HG03521 (cell line): ENCODE measurements around the gene GPX3.

ENCODE experiments used
- ATAC-seq: cut with Tn5 transposase; IDR thresholded peaks from one replicate; pipeline ENCODE4 v1.9.1; 2021; ENCODE audit warnings: mild to moderate bottlenecking, moderate library complexity; ENCODE audit not compliant: unreplicated experiment

GPX3 gene

GRCh38 chr5:151012862-151013261 lies 7.5 kb upstream of the GPX3 start:
- ATAC-seq = no peak

- no peak for ATAC-seq
Measured at GRCh38 chr5:151014680-151015343, 5.6 kb upstream of the GPX3 start.

DNA sequence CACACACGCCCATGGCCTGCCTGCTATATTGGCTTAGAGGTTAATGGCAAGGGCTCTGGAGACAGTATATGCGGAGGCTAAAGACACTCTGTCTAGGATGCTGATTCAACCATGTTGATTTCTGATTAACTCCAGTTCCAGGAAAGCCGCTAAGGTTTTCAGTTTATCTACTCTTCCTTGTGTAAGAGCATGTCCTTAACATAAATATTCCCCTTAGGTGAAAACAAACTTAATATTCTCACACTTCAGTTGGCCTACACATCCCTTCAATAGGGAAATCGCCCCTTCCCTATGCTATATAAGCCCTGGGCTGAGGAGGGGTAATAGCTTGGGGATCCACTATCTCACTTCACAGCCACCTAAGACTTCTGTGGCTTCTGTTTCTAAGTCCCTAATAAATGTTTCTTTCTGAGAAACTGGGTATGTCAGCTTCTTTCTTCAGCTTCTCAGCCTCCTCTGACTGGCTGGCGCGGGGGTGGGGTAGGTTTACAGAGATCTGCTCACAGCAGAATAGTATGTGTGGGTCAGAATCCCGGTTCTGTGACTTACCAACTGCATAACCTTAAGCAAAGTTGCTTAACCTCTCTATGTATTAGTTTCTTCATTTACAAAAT lies 4.3 kb upstream of the GPX3 start:
- no peak for ATAC-seq

DNA sequence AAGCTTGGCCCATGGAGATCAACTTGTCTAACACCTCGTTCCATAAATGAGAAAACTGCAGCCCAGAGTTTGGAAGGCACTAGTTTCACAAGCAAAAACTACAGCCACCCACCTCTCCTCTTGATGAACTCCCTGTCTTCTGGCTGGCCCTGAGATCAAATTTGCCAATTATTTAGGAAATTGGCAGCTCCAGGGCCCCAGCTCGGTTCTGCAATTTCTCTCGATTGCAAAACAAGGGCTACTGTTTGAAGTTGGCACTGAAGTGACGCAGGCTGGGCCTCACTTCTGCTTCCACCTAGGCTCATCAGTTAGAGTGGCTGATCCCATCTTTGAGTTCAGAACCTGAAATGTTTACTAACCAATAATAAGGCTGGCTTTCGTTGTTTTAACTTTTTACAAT lies 3.7 kb upstream of the GPX3 start:
- ATAC-seq = no peak

DNA sequence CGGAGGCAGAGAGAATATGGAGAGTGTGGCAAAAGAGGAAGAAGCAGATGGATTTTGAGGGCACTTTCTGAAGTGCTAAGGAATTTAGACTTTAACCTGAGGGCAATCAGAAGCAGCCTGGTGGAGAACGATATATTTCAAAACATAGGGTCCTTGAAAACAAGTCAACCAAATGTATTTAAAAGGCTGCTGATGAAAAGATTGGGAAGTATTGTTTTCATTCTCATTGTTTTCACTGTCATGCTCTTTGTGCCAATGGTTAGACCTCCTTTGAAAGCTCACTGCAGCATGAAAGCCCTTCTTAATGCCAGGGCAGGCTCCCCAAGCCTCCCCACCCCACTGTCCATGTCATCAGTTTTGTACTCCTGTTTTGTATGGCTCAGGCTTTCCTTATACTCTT lies 2.5 kb upstream of the GPX3 start:
- no peak for ATAC-seq

- ATAC-seq = no peak
Measured at GRCh38 chr5:151018846-151019245, 1.5 kb upstream of the GPX3 start.

DNA sequence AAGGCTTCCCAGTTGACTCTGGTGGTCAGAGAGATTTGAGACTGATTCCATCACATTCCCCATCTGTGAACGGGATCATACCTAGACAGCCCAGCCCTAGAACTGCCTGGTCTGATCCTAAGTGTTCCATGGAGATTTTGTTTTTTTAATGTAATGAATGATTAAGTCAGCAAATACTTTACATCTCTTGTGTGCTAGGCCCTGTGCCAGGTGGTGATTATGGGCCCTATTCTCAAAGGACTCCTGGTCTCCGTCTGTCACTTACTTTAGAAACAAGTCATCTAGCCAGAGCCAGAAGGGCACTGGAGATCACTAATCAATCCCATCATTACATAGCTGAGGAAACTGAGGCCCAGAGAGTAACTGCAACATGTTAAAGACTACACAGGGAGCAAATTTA lies 1.1 kb upstream of the GPX3 start:
- no peak for ATAC-seq

DNA sequence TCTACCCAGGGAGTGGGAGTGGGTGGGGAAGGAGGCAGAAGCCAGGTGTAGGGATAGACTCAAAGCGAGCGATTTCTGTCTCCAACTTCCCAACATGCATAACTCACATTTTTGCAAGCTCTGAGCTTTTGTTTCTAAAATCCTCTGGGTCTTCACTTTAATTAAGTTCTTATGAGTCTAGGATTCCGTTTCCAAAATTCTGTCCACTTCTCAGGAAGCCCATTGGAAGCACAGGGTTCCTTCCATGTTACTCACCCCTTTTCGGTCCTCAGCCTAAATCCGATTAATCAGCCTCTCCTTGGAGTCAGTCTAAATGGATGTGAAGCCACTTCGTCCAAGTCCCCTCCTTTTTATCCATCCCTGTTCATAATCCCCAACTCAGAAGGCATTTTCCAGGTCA lies 1.4 kb downstream of the GPX3 start:
- ATAC-seq = no peak

DNA sequence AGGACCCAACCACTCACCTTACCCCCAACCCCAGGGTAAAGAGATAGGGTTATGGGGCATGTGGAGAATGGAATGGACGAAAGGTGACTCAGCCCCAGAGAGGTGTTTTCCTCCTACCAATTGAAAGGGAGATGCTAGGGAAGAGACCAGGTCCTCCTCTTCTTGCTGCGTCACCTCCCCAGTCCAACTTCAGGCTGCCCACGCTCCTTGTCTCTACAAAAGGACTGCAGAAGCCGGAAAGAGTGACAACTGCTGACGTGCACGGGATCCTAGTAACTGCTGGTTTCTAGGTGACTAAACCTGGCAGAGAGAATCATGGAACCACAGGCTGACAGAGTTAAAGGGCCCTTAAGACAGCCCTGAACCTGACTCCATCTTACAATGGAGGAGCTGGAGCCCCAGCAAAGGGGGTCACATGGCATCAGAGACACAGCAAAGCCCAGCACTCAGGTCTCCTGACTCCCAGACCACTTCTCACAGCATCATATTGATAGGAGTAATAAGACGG lies 2.2 kb downstream of the GPX3 start:
- ATAC-seq = no peak

DNA sequence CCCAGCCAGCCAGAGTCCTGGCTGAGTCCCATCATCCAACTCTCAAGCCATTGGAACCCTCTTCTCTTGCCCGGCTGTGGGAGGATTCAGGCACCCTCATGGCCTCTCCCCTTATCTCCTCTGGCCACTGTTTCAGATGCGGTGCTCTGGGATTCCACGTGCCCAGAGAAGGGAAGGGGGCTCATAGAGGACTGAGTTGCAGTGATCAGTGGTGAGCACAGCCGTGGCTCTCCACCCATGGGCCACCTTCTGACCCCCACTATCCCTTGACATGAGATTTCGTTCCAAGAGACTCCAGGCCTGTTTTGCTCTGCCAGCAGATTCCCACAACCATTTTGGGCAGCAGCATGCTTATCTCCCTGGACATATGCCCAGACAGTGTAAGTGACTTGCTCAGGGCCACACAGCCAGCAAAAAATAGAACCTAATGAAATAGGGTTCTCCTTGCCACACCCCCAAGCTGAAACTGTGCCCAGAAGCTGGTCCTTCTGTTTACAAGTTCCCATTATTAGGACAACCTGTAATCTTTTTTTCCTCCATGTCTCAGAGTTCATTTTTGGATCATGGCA lies 2.7 kb downstream of the GPX3 start:
- ATAC-seq = no peak

- ATAC-seq = no peak
Measured at GRCh38 chr5:151023651-151024050, 3.3 kb downstream of the GPX3 start.

GRCh38 chr5:151024440-151025249 lies 4.3 kb downstream of the GPX3 start:
- ATAC-seq = no peak

GRCh38 chr5:151025250-151025606 lies 4.8 kb downstream of the GPX3 start:
- ATAC-seq = no peak

DNA sequence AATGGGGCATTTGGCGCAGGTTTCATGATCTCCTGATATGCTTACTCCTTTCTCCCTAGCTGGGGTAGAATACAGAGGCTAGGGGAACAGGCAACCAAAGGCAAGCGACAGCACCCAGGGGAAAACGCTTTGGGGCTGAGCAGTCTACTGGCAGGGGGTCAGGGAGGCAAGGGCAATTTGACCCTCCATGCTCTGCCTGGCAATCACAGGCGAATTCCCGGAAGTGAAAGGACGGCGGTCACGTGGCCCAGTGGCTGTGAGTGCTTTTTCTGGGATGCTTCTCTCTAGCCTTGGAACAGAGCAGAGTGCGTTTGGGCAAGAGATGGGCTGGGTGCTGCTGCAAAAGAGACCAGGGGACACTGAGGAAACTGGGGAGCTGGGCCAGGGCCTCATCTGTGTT lies 5.7 kb downstream of the GPX3 start:
- no peak for ATAC-seq

DNA sequence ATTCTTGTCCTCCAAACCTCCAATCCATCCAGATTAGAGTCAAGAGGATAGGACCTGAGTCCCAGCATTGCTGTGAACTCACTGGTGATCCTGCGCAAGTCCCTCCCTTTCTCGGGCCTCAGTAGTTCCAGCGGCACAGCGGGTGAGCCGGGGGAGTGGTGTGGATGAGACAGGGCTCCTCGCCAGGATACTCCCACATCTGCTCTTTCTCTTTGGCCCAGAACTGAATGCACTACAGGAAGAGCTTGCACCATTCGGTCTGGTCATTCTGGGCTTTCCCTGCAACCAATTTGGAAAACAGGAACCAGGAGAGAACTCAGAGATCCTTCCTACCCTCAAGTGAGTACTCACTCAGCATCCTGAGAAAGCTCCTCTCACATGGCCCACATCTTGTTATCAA lies 6.3 kb downstream of the GPX3 start:
- ATAC-seq = no peak

- ATAC-seq = no peak
Measured at GRCh38 chr5:151027961-151028479, 7.6 kb downstream of the GPX3 start.

GRCh38 chr5:151028717-151029116 lies 8.3 kb downstream of the GPX3 start:
- no peak for ATAC-seq

- ATAC-seq = no peak
Measured at GRCh38 chr5:151029179-151030055, 9.0 kb downstream of the GPX3 start.

GRCh38 chr5:151030056-151030336 lies 9.6 kb downstream of the GPX3 start:
- no peak for ATAC-seq

- no peak for ATAC-seq
Measured at GRCh38 chr5:151030379-151030778, 10.0 kb downstream of the GPX3 start.

DNA sequence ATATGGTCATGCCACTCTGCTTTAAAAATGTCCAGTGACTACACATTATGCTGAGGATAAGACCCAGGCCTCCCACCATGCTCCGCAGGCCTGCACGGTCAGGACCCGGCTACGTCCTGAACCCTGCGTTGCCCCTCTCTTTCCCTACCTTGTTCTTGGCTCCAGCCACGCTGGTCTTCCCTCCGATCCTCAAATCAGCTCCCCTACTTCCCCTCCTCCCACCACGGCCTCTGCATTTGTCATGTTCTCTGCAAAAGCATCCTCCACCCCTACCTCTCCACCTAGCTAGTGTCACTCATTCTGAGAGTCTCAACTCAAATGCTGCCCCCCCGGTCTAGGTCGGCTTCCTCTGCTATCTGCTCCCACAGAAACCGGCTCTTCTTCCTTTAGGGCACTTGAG lies 11.2 kb downstream of the GPX3 start:
- no peak for ATAC-seq
